Thoracic aorta (tissue), 2 donors: Measurements from ENCODE around the gene UBE2E2. TPM values are rescaled to one million over a fixed set of nuclear protein-coding genes. Genes with fewer than 3 reads are reported as not detected.

Source experiments
- ATAC-seq: fragments of 150-250 bp; one replicate; pipeline ENCODE4 v1.8.0; 2017; ENCODE audit warnings: low read depth; ENCODE audit not compliant: insufficient number of reproducible peaks, low FRiP score
- DNase-seq: peaks from one replicate; pipeline ENCODE4 v3.0.0-alpha.2; 2020; ENCODE audit warnings: low spot score
- H3K27ac ChIP-seq, 2 donors: fragments of 200-600 bp; sonication (generic); 1 replicate in 1 of 2; 2 replicates in 1 of 2; pipeline ENCODE4 v1.5.1; 2016; ENCODE audit warnings: mild to moderate bottlenecking in 2 of 2, moderate library complexity in 2 of 2
- H3K27me3 ChIP-seq: fragments of 200-600 bp; sonication (generic); replicated peaks from 2 replicates; pipeline ENCODE4 v1.6.0; 2016; ENCODE audit warnings: mild to moderate bottlenecking; ENCODE audit not compliant: insufficient read depth
- H3K36me3 ChIP-seq: fragments of 200-600 bp; sonication (generic); one replicate; pipeline ENCODE4 v1.5.1; 2016
- H3K4me1 ChIP-seq, 2 donors: fragments of 200-600 bp; sonication (generic); 1 replicate in 1 of 2; 2 replicates in 1 of 2; pipeline versions ENCODE4 v1.5.1 to v1.6.0; 2016; ENCODE audit warnings: low read depth in 2 of 2, mild to moderate bottlenecking in 1 of 2; ENCODE audit not compliant: control insufficient read depth in 1 of 2
- H3K4me3 ChIP-seq: fragments of 200-600 bp; sonication (generic); 2 replicates; pipeline ENCODE4 v1.5.1; 2016; ENCODE audit warnings: mild to moderate bottlenecking
- H3K9me3 ChIP-seq: fragments of 200-600 bp; sonication (generic); 2 replicates; pipeline ENCODE4 v1.5.1; 2016
- total RNA-seq, 2 donors: library from RNA; depleted of rRNA; stranded (reverse); fragments of >200 nt; gene quantifications; one replicate each; pipeline versions ENCODE4 v1.1.0 to v1.2.3, GENCODE V29; 2016
- TF ChIP-seq, protein P1 (sequence below): fragments of 200-600 bp; sonication (generic); IDR thresholded peaks from one replicate; pipeline ENCODE4 v1.5.1; 2019; ENCODE audit warnings: antibody characterized with exemption

The UBE2E2 gene
- total RNA-seq, 2 donors from 2014 or later, result 30.3 to 44.0 TPM

DNA sequence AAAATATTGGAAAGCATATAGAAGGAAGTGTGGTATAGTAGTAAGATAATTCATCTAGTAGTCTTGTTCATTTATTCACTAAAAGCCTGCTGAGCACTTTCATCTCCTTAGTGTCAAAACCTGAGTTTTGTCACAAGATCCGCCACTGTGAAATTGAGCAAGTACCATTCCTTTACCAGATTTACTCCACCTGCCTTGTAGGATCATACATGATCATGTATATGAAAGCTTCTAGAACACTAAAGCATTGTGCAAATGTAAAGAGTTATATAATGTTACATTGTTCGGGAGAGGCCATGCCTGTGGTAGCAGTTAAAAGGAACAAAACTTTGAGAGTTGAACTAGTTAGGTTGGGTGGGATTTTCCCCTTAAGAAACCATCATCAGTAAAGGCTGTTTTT is 35.0 kb downstream of the UBE2E2 start:
- ATAC-seq (no peak), DNase-seq (no peak)
- Histone ChIP-seq H3K4me1 (peaks cover 0 to 10% of the 10 kb centered on the region in 2 donors), H3K27ac (no peak overlapping the region), H3K9me3 (no peaks in the 10 kb centered on the region), H3K4me3 (no peak overlapping the region), H3K36me3 (no peaks in the 10 kb centered on the region), H3K27me3 (no peaks in the 10 kb centered on the region)
- TF ChIP-seq, protein P1, sequence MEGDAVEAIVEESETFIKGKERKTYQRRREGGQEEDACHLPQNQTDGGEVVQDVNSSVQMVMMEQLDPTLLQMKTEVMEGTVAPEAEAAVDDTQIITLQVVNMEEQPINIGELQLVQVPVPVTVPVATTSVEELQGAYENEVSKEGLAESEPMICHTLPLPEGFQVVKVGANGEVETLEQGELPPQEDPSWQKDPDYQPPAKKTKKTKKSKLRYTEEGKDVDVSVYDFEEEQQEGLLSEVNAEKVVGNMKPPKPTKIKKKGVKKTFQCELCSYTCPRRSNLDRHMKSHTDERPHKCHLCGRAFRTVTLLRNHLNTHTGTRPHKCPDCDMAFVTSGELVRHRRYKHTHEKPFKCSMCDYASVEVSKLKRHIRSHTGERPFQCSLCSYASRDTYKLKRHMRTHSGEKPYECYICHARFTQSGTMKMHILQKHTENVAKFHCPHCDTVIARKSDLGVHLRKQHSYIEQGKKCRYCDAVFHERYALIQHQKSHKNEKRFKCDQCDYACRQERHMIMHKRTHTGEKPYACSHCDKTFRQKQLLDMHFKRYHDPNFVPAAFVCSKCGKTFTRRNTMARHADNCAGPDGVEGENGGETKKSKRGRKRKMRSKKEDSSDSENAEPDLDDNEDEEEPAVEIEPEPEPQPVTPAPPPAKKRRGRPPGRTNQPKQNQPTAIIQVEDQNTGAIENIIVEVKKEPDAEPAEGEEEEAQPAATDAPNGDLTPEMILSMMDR, result no peak

DNA sequence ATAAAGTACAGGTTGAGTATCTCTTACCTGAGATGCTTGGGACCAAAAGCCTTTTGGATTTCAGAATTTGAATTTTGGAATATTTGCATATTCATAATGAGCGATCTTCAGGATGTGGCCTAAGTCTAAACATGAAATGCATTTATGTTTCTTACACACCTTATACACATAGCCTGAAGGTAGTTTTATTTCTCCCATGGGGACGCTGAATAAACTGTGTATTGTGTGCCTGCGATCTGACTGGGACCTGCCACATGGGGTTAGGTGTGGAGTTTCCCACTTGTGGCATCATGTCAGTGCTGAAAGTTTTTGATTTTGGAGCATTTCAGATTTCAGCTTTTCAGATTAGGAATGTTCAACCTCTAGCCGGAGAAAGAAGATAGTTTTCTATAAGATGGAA is 35.5 kb downstream of the UBE2E2 start:
- no peak overlapping the region for H3K27ac ChIP-seq
- no peaks in the 10 kb centered on the region for H3K27me3 ChIP-seq
- no peak overlapping the region for H3K4me3 ChIP-seq
- ATAC-seq (no peak), DNase-seq (no peak)
- TF ChIP-seq, protein P1, result no peak
- no peaks in the 10 kb centered on the region for H3K9me3 ChIP-seq
- peaks cover 0 to 10% of the 10 kb centered on the region in 2 donors for H3K4me1 ChIP-seq
- H3K36me3 ChIP-seq, result no peaks in the 10 kb centered on the region

DNA sequence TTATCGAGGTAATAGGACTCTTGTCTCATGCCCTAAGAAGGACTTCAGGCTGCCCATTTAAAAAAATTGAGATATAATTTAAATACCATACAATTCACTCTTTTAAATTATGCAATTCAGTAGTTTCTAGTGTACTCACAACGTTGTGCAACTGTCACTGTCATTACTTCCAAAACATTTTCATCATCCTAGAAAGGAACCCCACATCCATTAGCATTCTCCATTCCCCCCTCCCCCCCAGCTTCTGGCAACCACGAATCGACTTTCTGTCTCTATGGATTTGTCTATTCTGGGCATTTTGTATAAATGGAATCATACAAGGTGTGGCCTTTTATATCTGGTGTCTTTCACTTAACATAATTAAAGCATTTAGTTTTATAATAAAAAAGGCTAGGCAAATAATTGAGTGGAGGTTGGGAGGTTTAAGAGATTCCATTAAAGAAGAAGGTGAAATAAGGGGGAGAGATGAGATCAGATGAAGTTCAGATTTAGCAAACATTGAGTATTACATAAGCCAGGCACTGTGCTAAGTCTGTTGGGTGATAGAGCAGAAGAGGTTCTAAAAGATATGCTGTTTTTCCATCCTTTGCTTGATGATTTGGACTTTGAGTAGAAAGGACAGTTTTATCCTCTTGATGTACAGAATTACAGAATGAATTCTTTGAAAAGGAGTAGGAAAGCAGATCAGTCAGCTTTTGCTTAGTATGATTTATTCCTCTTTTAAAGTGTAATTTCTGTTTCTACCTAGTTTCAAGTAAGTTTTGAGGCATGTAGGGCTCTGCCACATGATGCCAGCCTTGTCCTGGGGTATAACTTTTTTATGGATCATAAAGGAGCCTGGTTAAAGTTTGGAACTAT is 36.3 kb downstream of the UBE2E2 start:
- no peak for ATAC-seq
- no peak overlapping the region for H3K27ac ChIP-seq
- TF ChIP-seq, protein P1, result no peak
- DNase-seq, result no peak
- H3K4me3 ChIP-seq, result no peak overlapping the region
- H3K36me3 ChIP-seq, result no peaks in the 10 kb centered on the region
- H3K9me3 ChIP-seq, result no peaks in the 10 kb centered on the region
- no peaks in the 10 kb centered on the region for H3K27me3 ChIP-seq
- H3K4me1 ChIP-seq, result peaks cover 0 to 10% of the 10 kb centered on the region in 2 donors

DNA sequence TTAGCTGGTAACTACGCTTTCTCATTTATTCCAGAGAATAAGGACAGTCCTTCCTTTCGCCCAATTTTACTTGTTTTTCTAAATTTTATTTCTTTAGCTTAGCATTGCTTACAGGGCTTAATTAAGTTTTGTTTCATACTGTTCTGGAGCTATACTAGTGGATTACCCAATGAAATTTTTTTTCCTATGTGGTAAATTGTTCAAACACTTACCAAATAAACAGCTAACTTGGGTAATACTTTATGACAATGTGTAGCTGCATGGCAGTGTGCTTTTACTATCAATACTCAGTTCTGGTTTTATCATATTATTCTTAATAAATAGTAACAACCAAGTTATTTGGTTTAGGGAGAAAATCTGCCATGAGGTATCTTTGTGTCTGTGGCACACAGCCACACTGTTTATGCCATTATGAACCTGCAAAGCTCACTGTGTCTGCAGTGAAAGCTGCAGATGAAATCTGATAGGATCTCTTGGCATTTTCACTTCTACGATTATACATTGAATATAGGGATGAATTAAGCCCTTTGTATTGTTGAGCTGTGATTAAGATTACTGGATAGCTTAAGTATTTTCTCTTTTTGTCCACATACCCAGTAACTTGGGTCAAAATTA is 37.2 kb downstream of the UBE2E2 start:
- H3K27me3 ChIP-seq, result no peaks in the 10 kb centered on the region
- H3K36me3 ChIP-seq, result no peaks in the 10 kb centered on the region
- no peak overlapping the region for H3K4me3 ChIP-seq
- no peak overlapping the region for H3K27ac ChIP-seq
- no peaks in the 10 kb centered on the region for H3K9me3 ChIP-seq
- peaks cover 0 to 8% of the 10 kb centered on the region in 2 donors for H3K4me1 ChIP-seq
- ATAC-seq (no peak), DNase-seq (no peak)
- TF ChIP-seq, protein P1, result no peak

DNA sequence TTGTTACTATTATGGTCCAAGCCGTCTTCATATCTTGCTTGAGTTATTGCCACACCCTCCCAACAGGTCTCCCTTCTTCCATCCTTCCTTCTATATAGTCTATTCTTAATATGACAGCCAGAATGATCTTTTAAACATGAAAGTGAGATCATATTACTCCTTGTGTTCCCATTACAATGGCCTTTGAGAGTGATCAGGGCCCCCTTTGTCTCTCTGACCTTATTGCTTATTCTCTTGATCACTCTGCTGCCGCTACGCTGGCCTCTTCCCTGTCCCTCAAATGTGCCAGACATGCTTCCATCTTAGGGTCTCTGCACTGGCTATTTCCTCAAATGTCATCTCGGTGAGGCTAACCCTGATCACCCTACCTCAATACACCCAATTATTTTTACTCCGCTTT is 38.1 kb downstream of the UBE2E2 start:
- H3K36me3 ChIP-seq, result no peaks in the 10 kb centered on the region
- no peaks in the 10 kb centered on the region for H3K27me3 ChIP-seq
- ATAC-seq (no peak), DNase-seq (no peak)
- H3K27ac ChIP-seq, result no peak overlapping the region
- TF ChIP-seq, protein P1, result no peak
- H3K4me1 ChIP-seq, result peaks cover 0 to 6% of the 10 kb centered on the region in 2 donors
- H3K4me3 ChIP-seq, result no peak overlapping the region
- H3K9me3 ChIP-seq, result no peaks in the 10 kb centered on the region
